Stimulated activated CD4-positive, alpha-beta T cell treated with anti-CD3 and anti-CD28 coated beads, Interleukin-12 subunit alpha, Interleukin-12 subunit beta, amount 100 ng/mL, for 48 hours (primary cell): ENCODE results near the gene BICD2.
"Not testable (repeated sequence)": the region's sequence is repeated elsewhere in the genome, so short reads cannot be mapped to it uniquely, and the experiment has no call there.

Source experiments
- DNase-seq, 3 donors: peaks; one replicate each; pipeline ENCODE4 v3.0.0-alpha.2; 2020; ENCODE audit warnings: low read depth in 2 of 3, low spot score in 1 of 3

BICD2 gene

GRCh38 chr9:92764381-92764987, at the start of gene BICD2:
TSS of gene BICD2 (minus strand) at chr9:92764833. CDS start at chr9:92764744, 89 bp downstream.
- no peak for DNase-seq

- not testable (repeated sequence) for DNase-seq
These were observed 45.1 kb upstream of the BICD2 start for GRCh38 chr9:92809629-92810326.

- DNase-seq = peak; percentile 31 to 46 (median 35)
These were observed 44.3 kb upstream of the BICD2 start for GRCh38 chr9:92808726-92809451.

GRCh38 chr9:92807757-92808725, 43.4 kb upstream of the BICD2 start:
- DNase-seq = no peak

GRCh38 chr9:92807031-92807756, 42.6 kb upstream of the BICD2 start:
- DNase-seq = no peak

GRCh38 chr9:92804727-92805126, 40.1 kb upstream of the BICD2 start:
- no peak for DNase-seq

GRCh38 chr9:92798358-92798757, 33.7 kb upstream of the BICD2 start:
- no peak for DNase-seq

- not testable (repeated sequence) for DNase-seq
These were observed 31.7 kb upstream of the BICD2 start for GRCh38 chr9:92796337-92796804.

- DNase-seq = no peak
These were observed 31.1 kb upstream of the BICD2 start for GRCh38 chr9:92795598-92796336.

- DNase-seq = no peak
These were observed 30.4 kb upstream of the BICD2 start for GRCh38 chr9:92795000-92795399.

GRCh38 chr9:92794426-92794825, 29.8 kb upstream of the BICD2 start:
- no peak for DNase-seq

GRCh38 chr9:92790542-92791527, 26.2 kb upstream of the BICD2 start:
- DNase-seq = peak; percentile 53 to 72 (median 60)

- DNase-seq = no peak
These were observed 21.7 kb upstream of the BICD2 start for GRCh38 chr9:92786298-92786697.

GRCh38 chr9:92781899-92782298, 17.3 kb upstream of the BICD2 start:
- DNase-seq = no peak

GRCh38 chr9:92780206-92780605, 15.6 kb upstream of the BICD2 start:
- DNase-seq = no peak

- no peak for DNase-seq
These were observed 10.8 kb upstream of the BICD2 start for GRCh38 chr9:92775466-92775865.

GRCh38 chr9:92774274-92774673, 9.6 kb upstream of the BICD2 start:
- DNase-seq = no peak

- DNase-seq = no peak
These were observed 9.2 kb upstream of the BICD2 start for GRCh38 chr9:92773810-92774209.
